Endothelial cell of umbilical vein (primary cell): Measurements from ENCODE around the gene TEX101.

Experiments
- CTCF ChIP-seq, 2 donors: IDR thresholded peaks; 1 replicate in 1 of 2; 2 replicates in 1 of 2; pipeline ENCODE4 v1.5.1; 2011; ENCODE audit warnings: low read length in 2 of 2, mild to moderate bottlenecking in 2 of 2, moderate library complexity in 2 of 2, control low read depth in 1 of 2, inconsistent platforms in 1 of 2, low read depth in 1 of 2; ENCODE audit not compliant: insufficient read depth in 1 of 2; ENCODE audit errors: extremely low read depth in 1 of 2
- POLR2A ChIP-seq: IDR thresholded peaks from 2 replicates; pipeline ENCODE4 v1.6.1; 2012; ENCODE audit warnings: low read depth, mild to moderate bottlenecking, control low read depth, low read length
- POLR2AphosphoS5 ChIP-seq: IDR thresholded peaks from 2 replicates; pipeline ENCODE4 v1.6.1; 2012; ENCODE audit warnings: low read depth, mild to moderate bottlenecking, control low read depth, low read length, moderate library complexity; ENCODE audit not compliant: insufficient read depth

GRCh38 chr19:43433358-43433673, 18.6 kb downstream of the TEX101 start:
- TF ChIP-seq POLR2A: no peak
- no peak for TF ChIP-seq CTCF (IDR thresholded peaks at IDR 0.05; ENCODE audit: extremely low read depth in 1 of 2, insufficient read depth in 1 of 2, low read depth in 1 of 2, low read length in 2 of 2)
- no peak for TF ChIP-seq POLR2AphosphoS5
